HG03135 (cell line): ENCODE data around the gene CCDC91.

Experiments
- ATAC-seq: cut with Tn5 transposase; IDR thresholded peaks from one replicate; pipeline ENCODE4 v1.9.1; 2021; ENCODE audit warnings: mild to moderate bottlenecking, moderate library complexity; ENCODE audit not compliant: unreplicated experiment

CCDC91 gene

GRCh38 chr12:28574746-28575592, 384.7 kb downstream of the CCDC91 start:
- ATAC-seq = no peak

DNA sequence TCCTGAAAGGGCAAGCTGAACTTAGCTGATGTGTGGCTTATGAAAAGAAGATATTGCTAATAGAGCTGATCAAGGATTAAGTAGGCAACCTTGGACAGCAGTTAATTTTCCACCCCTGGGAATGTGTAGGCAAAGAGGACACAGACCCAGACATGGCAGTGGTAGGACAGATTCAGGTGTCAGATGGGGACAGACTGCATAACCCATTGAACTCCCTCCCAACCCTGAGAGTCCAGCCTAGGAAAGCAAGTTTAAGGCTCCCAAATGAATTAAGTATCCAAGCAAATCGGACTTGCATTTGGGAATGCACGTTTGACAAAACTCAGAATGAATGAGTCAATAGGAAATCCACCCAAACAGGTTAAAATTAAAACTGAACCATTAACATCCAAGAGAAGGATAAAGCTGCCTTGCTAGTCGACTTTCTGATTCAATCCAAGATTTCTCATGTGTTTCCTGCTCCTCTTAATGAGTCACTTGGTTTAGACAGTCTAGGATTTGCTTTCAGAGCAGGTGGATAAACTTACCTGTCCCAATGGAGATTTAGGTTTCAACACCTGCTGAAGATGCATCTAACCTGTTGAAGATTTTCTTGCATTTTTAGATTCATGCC, 385.4 kb downstream of the CCDC91 start:
- no peak for ATAC-seq

GRCh38 chr12:28578361-28578760, 388.1 kb downstream of the CCDC91 start:
- no peak for ATAC-seq

DNA sequence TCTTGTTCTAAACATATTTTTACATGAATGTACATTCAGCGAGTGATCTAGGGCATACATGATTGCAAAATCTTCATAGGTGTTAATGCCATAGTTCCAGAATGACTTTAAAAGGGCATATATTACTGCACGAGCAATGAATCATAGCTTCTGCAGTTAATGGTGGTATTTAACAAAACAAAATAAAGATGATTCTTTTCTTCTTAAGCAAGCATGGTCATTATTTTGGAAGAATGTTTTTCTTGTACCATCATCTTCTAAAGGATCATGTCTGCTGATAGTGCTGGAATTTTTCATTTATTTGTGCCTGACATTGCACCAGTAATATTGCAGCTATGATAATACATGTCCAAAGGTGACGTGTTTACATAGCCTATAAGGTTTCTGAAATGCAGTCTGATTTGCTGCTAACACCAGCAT, 388.6 kb downstream of the CCDC91 start:
- no peak for ATAC-seq

GRCh38 chr12:28582672-28583376, 392.6 kb downstream of the CCDC91 start:
- ATAC-seq = no peak

GRCh38 chr12:28583701-28584261, 393.5 kb downstream of the CCDC91 start:
- no peak for ATAC-seq

- no peak for ATAC-seq
Measured at GRCh38 chr12:28585146-28585545, 394.9 kb downstream of the CCDC91 start.

DNA sequence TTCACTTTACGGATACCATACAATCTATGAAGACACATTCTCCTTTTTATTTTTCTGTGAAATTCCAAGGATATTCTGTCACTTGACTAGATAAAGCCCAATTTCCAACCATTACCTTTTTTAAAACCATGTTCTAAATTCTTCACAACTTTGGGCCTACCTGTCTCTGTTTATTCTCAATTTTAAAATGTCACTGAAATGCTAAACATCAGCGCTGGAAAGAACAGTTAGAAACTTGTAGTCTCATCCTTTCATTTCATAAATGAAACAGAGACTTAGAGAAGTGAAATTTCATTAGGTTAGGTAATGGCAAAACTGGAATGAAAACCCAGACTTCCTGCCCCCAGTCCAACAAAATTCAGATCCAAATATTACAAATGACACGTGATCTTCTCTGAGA, 396.2 kb downstream of the CCDC91 start:
- no peak for ATAC-seq

GRCh38 chr12:28591831-28592230, 401.6 kb downstream of the CCDC91 start:
- ATAC-seq = no peak
